ENCODE data around the gene GON4L.

The GON4L gene

GRCh38 chr1:155889566-155889965 lies 32.6 kb upstream of the GON4L start:
- Histone ChIP-seq H3K4ac (ENCODE audit: low read depth, low read length) (no peak overlapping the region), H3K4me1 (ENCODE audit: control insufficient read depth, low read depth, low read length) (no peaks in the 10 kb centered on the region), H3K36me3 (ENCODE audit: control insufficient read depth, insufficient read depth, low read length) (no peaks in the 10 kb centered on the region), H4K8ac (ENCODE audit: low read depth, low read length) (no peak overlapping the region), H3K9ac (ENCODE audit: low read length) (no peak overlapping the region), H4K5ac (ENCODE audit: low read length) (no peak overlapping the region), H3K4me2 (ENCODE audit: low read length) (no peak overlapping the region), H3K56ac (ENCODE audit: low read length) (no peak overlapping the region), H3K4me3 (ENCODE audit: low read length) (no peak overlapping the region), H2AK5ac (ENCODE audit: low read length) (no peak overlapping the region), H3K27ac (ENCODE audit: low read depth, low read length) (no peak overlapping the region), H3K79me1 (ENCODE audit: low read length) (no peaks in the 10 kb centered on the region), H2BK15ac (replicated peaks; ENCODE audit: low read depth) (no peak overlapping the region), H3K79me2 (ENCODE audit: control insufficient read depth, insufficient read depth, low read length) (no peaks in the 10 kb centered on the region), H3K23ac (ENCODE audit: low read length) (no peak overlapping the region), H2BK120ac (ENCODE audit: low read depth, low read length) (no peak overlapping the region), H3K27me3 (ENCODE audit: insufficient read depth, low read length, poor library complexity) (no peaks in the 10 kb centered on the region), H3K18ac (ENCODE audit: low read length) (no peak overlapping the region), H2BK5ac (ENCODE audit: low read length) (no peak overlapping the region)
- no peak for DNase-seq
- whole genome bisulfite sequencing (ENCODE audit: extremely low coverage, insufficient coverage, low lambda C conversion rate) = no CpG with 5 or more reads among the region's 2 CpGs

DNA sequence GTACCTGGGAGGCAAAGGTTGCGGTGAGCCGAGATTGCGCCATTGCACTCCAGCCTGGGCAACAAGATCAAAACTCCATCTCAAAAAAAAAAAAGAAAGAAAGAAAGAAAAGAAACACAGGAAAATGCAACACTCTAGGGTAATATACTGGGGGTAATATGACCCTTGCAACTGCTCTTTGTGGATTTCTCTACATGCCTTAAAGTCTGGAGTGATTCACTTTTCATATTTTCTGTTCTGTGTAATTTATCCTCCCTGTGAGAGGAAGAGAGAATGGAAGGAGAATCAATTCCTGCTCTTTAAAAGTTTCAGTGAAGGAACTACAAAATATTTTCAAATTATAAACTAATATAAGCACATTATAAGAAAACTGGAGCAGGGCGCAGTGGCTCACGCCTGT lies 31.5 kb upstream of the GON4L start:
- no peak overlapping the region for H2BK120ac ChIP-seq (ENCODE audit: low read depth, low read length)
- H3K4me1 ChIP-seq (ENCODE audit: control insufficient read depth, low read depth, low read length) = no peaks in the 10 kb centered on the region
- no peak overlapping the region for H4K8ac ChIP-seq (ENCODE audit: low read depth, low read length)
- no peak overlapping the region for H2BK5ac ChIP-seq (ENCODE audit: low read length)
- no peak overlapping the region for H2BK15ac ChIP-seq (replicated peaks; ENCODE audit: low read depth)
- H3K18ac ChIP-seq (ENCODE audit: low read length) = no peak overlapping the region
- no peak overlapping the region for H3K4me3 ChIP-seq (ENCODE audit: low read length)
- H4K5ac ChIP-seq (ENCODE audit: low read length) = no peak overlapping the region
- H3K79me1 ChIP-seq (ENCODE audit: low read length) = no peaks in the 10 kb centered on the region
- no peak overlapping the region for H3K4ac ChIP-seq (ENCODE audit: low read depth, low read length)
- DNase-seq = no peak
- no peaks in the 10 kb centered on the region for H3K79me2 ChIP-seq (ENCODE audit: control insufficient read depth, insufficient read depth, low read length)
- H3K23ac ChIP-seq (ENCODE audit: low read length) = no peak overlapping the region
- no peak overlapping the region for H2AK5ac ChIP-seq (ENCODE audit: low read length)
- H3K9ac ChIP-seq (ENCODE audit: low read length) = no peak overlapping the region
- H3K56ac ChIP-seq (ENCODE audit: low read length) = no peak overlapping the region
- no peak overlapping the region for H3K27ac ChIP-seq (ENCODE audit: low read depth, low read length)
- no CpG with 5 or more reads among the region's 5 CpGs for WGBS (ENCODE audit: extremely low coverage, insufficient coverage, low lambda C conversion rate)
- H3K36me3 ChIP-seq (ENCODE audit: control insufficient read depth, insufficient read depth, low read length) = no peaks in the 10 kb centered on the region
- no peak overlapping the region for H3K4me2 ChIP-seq (ENCODE audit: low read length)
- no peaks in the 10 kb centered on the region for H3K27me3 ChIP-seq (ENCODE audit: insufficient read depth, low read length, poor library complexity)

DNA sequence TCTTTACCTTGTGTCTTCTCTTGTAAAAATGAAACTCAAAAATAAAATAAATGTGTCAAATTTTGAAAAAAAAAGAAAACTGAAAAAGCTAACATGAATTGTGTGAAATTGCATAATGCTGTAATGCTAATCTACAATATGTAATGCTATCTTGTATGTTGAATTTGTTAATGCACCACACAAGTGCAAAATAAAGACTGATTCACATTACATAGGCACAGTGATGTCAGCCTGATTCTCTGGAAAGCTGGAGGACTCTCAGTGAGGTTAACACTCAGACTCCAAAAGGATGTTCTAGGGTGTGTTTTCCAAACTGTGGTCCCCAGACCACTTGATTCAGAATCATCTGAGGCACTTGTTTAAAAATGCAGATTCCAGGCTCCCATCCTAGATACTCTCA lies 28.0 kb upstream of the GON4L start:
- DNase-seq = no peak
- Histone ChIP-seq H3K4me3 (ENCODE audit: low read length) (no peak overlapping the region), H2BK5ac (ENCODE audit: low read length) (no peak overlapping the region), H3K4ac (ENCODE audit: low read depth, low read length) (no peak overlapping the region), H3K79me2 (ENCODE audit: control insufficient read depth, insufficient read depth, low read length) (no peaks in the 10 kb centered on the region), H2AK5ac (ENCODE audit: low read length) (no peak overlapping the region), H3K36me3 (ENCODE audit: control insufficient read depth, insufficient read depth, low read length) (no peaks in the 10 kb centered on the region), H3K4me1 (ENCODE audit: control insufficient read depth, low read depth, low read length) (no peaks in the 10 kb centered on the region), H3K27ac (ENCODE audit: low read depth, low read length) (no peak overlapping the region), H3K9ac (ENCODE audit: low read length) (no peak overlapping the region), H3K23ac (ENCODE audit: low read length) (no peak overlapping the region), H3K18ac (ENCODE audit: low read length) (no peak overlapping the region), H4K8ac (ENCODE audit: low read depth, low read length) (no peak overlapping the region), H3K56ac (ENCODE audit: low read length) (no peak overlapping the region), H3K4me2 (ENCODE audit: low read length) (no peak overlapping the region), H2BK120ac (ENCODE audit: low read depth, low read length) (no peak overlapping the region), H3K79me1 (ENCODE audit: low read length) (no peaks in the 10 kb centered on the region), H3K27me3 (ENCODE audit: insufficient read depth, low read length, poor library complexity) (no peaks in the 10 kb centered on the region), H2BK15ac (replicated peaks; ENCODE audit: low read depth) (no peak overlapping the region), H4K5ac (ENCODE audit: low read length) (no peak overlapping the region)

DNA sequence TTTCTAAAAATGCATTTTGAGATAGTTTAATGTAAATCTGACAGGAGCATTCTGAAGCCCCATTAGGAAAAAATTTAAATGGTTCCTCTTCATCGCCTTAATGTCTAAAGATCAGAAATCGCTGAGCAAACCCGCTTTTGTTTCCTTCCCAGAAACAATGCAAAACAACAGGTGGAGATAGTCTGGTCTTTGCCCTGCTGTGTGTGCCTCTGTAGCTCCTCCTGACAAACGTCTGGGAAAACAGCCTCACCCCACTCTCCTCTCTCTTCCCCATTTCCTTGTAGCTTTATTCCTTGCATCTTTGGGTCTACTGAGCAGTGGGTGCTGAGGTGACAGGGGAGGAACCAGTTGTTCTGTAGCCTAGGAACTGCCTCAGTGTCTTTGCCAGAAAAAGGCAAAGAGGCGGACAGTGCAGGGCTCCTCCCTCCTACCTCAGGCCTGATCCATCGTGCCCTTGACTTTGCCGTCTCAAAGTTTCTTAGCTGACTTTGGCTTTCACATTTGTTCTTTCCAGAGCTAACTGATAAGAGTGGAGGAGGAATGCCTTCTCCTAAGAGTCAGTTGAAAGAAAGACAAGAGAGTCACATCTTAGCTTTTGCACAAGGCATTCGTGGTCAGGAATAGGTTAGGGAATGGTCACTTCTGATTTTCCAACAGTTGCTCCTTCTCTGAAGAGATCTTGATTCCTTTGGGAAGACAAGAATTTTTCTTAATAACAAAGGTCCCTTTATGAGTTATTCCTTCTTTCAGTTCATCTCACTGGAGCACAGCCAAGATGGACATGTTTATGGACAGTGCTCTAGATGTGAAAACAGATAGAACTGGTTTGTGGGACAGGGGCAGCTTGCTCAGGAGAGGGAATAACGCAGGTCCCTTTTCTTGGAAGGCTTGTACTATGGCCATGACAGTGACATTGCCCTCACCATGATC lies 27.3 kb upstream of the GON4L start:
- Histone ChIP-seq H2BK15ac (replicated peaks; ENCODE audit: low read depth) (no peak overlapping the region), H3K36me3 (ENCODE audit: control insufficient read depth, insufficient read depth, low read length) (no peaks in the 10 kb centered on the region), H3K4ac (ENCODE audit: low read depth, low read length) (no peak overlapping the region), H2AK5ac (ENCODE audit: low read length) (no peak overlapping the region), H3K4me2 (ENCODE audit: low read length) (no peak overlapping the region), H3K27me3 (ENCODE audit: insufficient read depth, low read length, poor library complexity) (no peaks in the 10 kb centered on the region), H3K56ac (ENCODE audit: low read length) (no peak overlapping the region), H2BK5ac (ENCODE audit: low read length) (no peak overlapping the region), H3K9ac (ENCODE audit: low read length) (no peak overlapping the region), H3K23ac (ENCODE audit: low read length) (no peak overlapping the region), H3K27ac (ENCODE audit: low read depth, low read length) (no peak overlapping the region), H3K79me1 (ENCODE audit: low read length) (no peaks in the 10 kb centered on the region), H3K79me2 (ENCODE audit: control insufficient read depth, insufficient read depth, low read length) (no peaks in the 10 kb centered on the region), H3K4me3 (ENCODE audit: low read length) (no peak overlapping the region), H4K5ac (ENCODE audit: low read length) (no peak overlapping the region), H2BK120ac (ENCODE audit: low read depth, low read length) (no peak overlapping the region), H3K18ac (ENCODE audit: low read length) (no peak overlapping the region), H4K8ac (ENCODE audit: low read depth, low read length) (no peak overlapping the region), H3K4me1 (ENCODE audit: control insufficient read depth, low read depth, low read length) (no peaks in the 10 kb centered on the region)
- WGBS (ENCODE audit: extremely low coverage, insufficient coverage, low lambda C conversion rate) = no CpG with 5 or more reads among the region's 9 CpGs
- DNase-seq = no peak

DNA sequence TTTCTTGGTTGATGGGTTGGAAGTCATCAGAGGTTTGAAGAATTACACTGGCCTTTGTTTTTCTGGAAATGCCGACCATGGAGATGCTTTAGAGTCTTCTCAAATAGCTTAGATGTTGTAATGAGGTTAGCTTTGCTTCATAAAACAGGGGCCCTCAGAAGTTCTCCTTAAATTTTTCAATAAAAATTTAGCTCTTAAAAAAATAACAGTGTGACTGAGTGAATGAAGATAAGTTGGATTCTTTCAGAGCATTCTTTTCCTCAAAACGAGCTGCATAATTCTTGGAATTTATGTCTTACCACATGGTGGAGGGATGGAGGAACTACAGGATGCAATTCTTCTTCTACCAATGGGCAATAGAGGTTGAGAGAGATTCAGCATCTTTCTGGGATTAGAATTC lies 25.8 kb upstream of the GON4L start:
- Histone ChIP-seq H3K4ac (ENCODE audit: low read depth, low read length) (no peak overlapping the region), H3K18ac (ENCODE audit: low read length) (no peak overlapping the region), H4K5ac (ENCODE audit: low read length) (no peak overlapping the region), H4K8ac (ENCODE audit: low read depth, low read length) (no peak overlapping the region), H3K4me1 (ENCODE audit: control insufficient read depth, low read depth, low read length) (no peaks in the 10 kb centered on the region), H2BK15ac (replicated peaks; ENCODE audit: low read depth) (no peak overlapping the region), H3K79me2 (ENCODE audit: control insufficient read depth, insufficient read depth, low read length) (no peaks in the 10 kb centered on the region), H3K56ac (ENCODE audit: low read length) (no peak overlapping the region), H3K9ac (ENCODE audit: low read length) (no peak overlapping the region), H3K27me3 (ENCODE audit: insufficient read depth, low read length, poor library complexity) (no peaks in the 10 kb centered on the region), H3K23ac (ENCODE audit: low read length) (no peak overlapping the region), H2BK120ac (ENCODE audit: low read depth, low read length) (no peak overlapping the region), H2BK5ac (ENCODE audit: low read length) (no peak overlapping the region), H3K27ac (ENCODE audit: low read depth, low read length) (no peak overlapping the region), H3K79me1 (ENCODE audit: low read length) (no peaks in the 10 kb centered on the region), H3K4me3 (ENCODE audit: low read length) (no peak overlapping the region), H2AK5ac (ENCODE audit: low read length) (no peak overlapping the region), H3K4me2 (ENCODE audit: low read length) (no peak overlapping the region), H3K36me3 (ENCODE audit: control insufficient read depth, insufficient read depth, low read length) (no peaks in the 10 kb centered on the region)
- WGBS (ENCODE audit: extremely low coverage, insufficient coverage, low lambda C conversion rate) = no CpG with 5 or more reads among the region's 2 CpGs
- no peak for DNase-seq

- H3K36me3 ChIP-seq (ENCODE audit: control insufficient read depth, insufficient read depth, low read length) = no peaks in the 10 kb centered on the region
- H2BK5ac ChIP-seq (ENCODE audit: low read length) = no peak overlapping the region
- DNase-seq = no peak
- H4K5ac ChIP-seq (ENCODE audit: low read length) = no peak overlapping the region
- H4K8ac ChIP-seq (ENCODE audit: low read depth, low read length) = no peak overlapping the region
- no peak overlapping the region for H3K23ac ChIP-seq (ENCODE audit: low read length)
- no peaks in the 10 kb centered on the region for H3K27me3 ChIP-seq (ENCODE audit: insufficient read depth, low read length, poor library complexity)
- H2BK15ac ChIP-seq (replicated peaks; ENCODE audit: low read depth) = no peak overlapping the region
- H3K4me2 ChIP-seq (ENCODE audit: low read length) = no peak overlapping the region
- H3K18ac ChIP-seq (ENCODE audit: low read length) = no peak overlapping the region
- no peak overlapping the region for H3K9ac ChIP-seq (ENCODE audit: low read length)
- no peak overlapping the region for H3K56ac ChIP-seq (ENCODE audit: low read length)
- no peaks in the 10 kb centered on the region for H3K79me2 ChIP-seq (ENCODE audit: control insufficient read depth, insufficient read depth, low read length)
- no peak overlapping the region for H2BK120ac ChIP-seq (ENCODE audit: low read depth, low read length)
- no peak overlapping the region for H3K27ac ChIP-seq (ENCODE audit: low read depth, low read length)
- no peak overlapping the region for H3K4me3 ChIP-seq (ENCODE audit: low read length)
- H3K4me1 ChIP-seq (ENCODE audit: control insufficient read depth, low read depth, low read length) = no peaks in the 10 kb centered on the region
- H3K79me1 ChIP-seq (ENCODE audit: low read length) = no peaks in the 10 kb centered on the region
- H3K4ac ChIP-seq (ENCODE audit: low read depth, low read length) = no peak overlapping the region
- H2AK5ac ChIP-seq (ENCODE audit: low read length) = no peak overlapping the region
Measured at GRCh38 chr1:155882235-155882634, 25.2 kb upstream of the GON4L start.
